22Rv1 (cell line): ENCODE results near the gene FTL.

ENCODE experiments used
- ZFX ChIP-seq: fragments of 450-650 bp; IDR thresholded peaks from 2 replicates; pipeline ENCODE4 v1.6.1; 2017; ENCODE audit warnings: antibody characterized with exemption, borderline replicate concordance
- TF ChIP-seq, protein P1 (sequence below): fragments of 450-650 bp; IDR thresholded peaks from 2 replicates; pipeline ENCODE4 v1.5.1; 2017; ENCODE audit warnings: mild to moderate bottlenecking

DNA sequence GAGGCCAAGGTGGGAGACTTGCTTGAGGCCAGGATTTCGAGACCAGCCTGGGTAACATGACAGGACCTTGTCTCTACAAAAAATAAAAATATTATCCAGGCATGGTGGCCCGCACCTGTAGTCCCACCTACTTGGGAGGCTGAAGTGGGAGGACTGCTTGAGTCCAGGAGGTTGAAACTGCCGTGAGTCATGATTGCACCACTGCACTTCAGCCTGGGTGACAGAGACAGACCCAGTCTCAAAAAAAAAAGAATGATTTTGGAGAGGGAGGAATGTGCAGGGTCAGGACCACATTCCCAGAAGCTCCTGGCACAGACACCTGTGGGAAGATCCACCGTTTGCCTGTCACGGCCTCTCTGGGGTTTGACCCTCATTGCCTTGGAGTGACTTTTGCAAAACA, 19.7 kb upstream of the FTL start:
- TF ChIP-seq, protein P1, sequence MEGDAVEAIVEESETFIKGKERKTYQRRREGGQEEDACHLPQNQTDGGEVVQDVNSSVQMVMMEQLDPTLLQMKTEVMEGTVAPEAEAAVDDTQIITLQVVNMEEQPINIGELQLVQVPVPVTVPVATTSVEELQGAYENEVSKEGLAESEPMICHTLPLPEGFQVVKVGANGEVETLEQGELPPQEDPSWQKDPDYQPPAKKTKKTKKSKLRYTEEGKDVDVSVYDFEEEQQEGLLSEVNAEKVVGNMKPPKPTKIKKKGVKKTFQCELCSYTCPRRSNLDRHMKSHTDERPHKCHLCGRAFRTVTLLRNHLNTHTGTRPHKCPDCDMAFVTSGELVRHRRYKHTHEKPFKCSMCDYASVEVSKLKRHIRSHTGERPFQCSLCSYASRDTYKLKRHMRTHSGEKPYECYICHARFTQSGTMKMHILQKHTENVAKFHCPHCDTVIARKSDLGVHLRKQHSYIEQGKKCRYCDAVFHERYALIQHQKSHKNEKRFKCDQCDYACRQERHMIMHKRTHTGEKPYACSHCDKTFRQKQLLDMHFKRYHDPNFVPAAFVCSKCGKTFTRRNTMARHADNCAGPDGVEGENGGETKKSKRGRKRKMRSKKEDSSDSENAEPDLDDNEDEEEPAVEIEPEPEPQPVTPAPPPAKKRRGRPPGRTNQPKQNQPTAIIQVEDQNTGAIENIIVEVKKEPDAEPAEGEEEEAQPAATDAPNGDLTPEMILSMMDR: no peak
- no peak for TF ChIP-seq ZFX
